DND-41 (cell line): ENCODE data around the gene TMEM164.

Experiments used
- ATAC-seq: fragments of 200-7000 bp; cut with Tn5 transposase; 3 replicates; pipeline ENCODE4 v1.9.1; 2021; ENCODE audit warnings: low read depth; ENCODE audit not compliant: insufficient read depth
- DNase-seq: peaks from one replicate; pipeline ENCODE4 v3.0.0-alpha.2; 2020
- H2AFZ ChIP-seq: 2 replicates; pipeline ENCODE4 v1.6.0; 2012; ENCODE audit warnings: low read depth, low read length
- H3K27ac ChIP-seq: 2 replicates; pipeline ENCODE4 v1.5.1; 2012; ENCODE audit warnings: low read length, inconsistent platforms
- H3K27me3 ChIP-seq: fragments of 200-600 bp; sonication (generic); 2 replicates; pipeline ENCODE4 v1.6.0; 2012; ENCODE audit warnings: low read length, mild to moderate bottlenecking, inconsistent platforms; ENCODE audit not compliant: insufficient read depth, poor library complexity
- H3K36me3 ChIP-seq: 2 replicates; pipeline ENCODE4 v1.5.1; 2012; ENCODE audit warnings: low read length, inconsistent platforms; ENCODE audit not compliant: insufficient read depth
- H3K4me1 ChIP-seq: 2 replicates; pipeline ENCODE4 v1.5.1; 2012; ENCODE audit warnings: mild to moderate bottlenecking, low read length; ENCODE audit not compliant: insufficient read depth
- H3K4me2 ChIP-seq: 2 replicates; pipeline ENCODE4 v1.6.0; 2012; ENCODE audit warnings: mild to moderate bottlenecking, moderate library complexity, low read length, inconsistent platforms; ENCODE audit not compliant: insufficient read depth
- H3K4me3 ChIP-seq, 2 experiments: fragments of 200-600 bp in 1 of 2; shearing (Covaris generic) in 1 of 2; 2 replicates each; pipeline ENCODE4 v1.5.1; 2012 to 2016; ENCODE audit warnings: inconsistent platforms in 2 of 2, low read length in 2 of 2, mild to moderate bottlenecking in 2 of 2, low read depth in 1 of 2, moderate library complexity in 1 of 2
- H3K79me2 ChIP-seq: 2 replicates; pipeline ENCODE4 v1.6.0; 2012; ENCODE audit warnings: low read length, inconsistent platforms; ENCODE audit not compliant: insufficient read depth
- H3K9ac ChIP-seq: 2 replicates; pipeline ENCODE4 v1.6.0; 2012; ENCODE audit warnings: low read depth, mild to moderate bottlenecking, inconsistent platforms, low read length, moderate library complexity
- H3K9me3 ChIP-seq: 2 replicates; pipeline ENCODE4 v1.5.1; 2012; ENCODE audit warnings: low read length, moderate library complexity, mild to moderate bottlenecking, inconsistent platforms; ENCODE audit not compliant: insufficient read depth, severe bottlenecking
- H4K20me1 ChIP-seq: 2 replicates; pipeline ENCODE4 v1.6.0; 2012; ENCODE audit warnings: low read length; ENCODE audit not compliant: insufficient read depth
- CTCF ChIP-seq: IDR thresholded peaks from 2 replicates; pipeline ENCODE4 v1.5.1; 2012; ENCODE audit warnings: borderline replicate concordance, low read length, moderate library complexity, mild to moderate bottlenecking; ENCODE audit not compliant: poor library complexity, severe bottlenecking; ENCODE audit errors: extremely low read depth
- EZH2 ChIP-seq: IDR thresholded peaks from 3 replicates; pipeline ENCODE4 v1.6.1; 2012; ENCODE audit warnings: borderline replicate concordance, low read depth, mild to moderate bottlenecking, moderate library complexity, low read length, inconsistent platforms; ENCODE audit not compliant: severe bottlenecking

Gene TMEM164

GRCh38 chrX:110004731-110005369 lies 1.9 kb downstream of the TMEM164 start:
- DNase-seq (no peak), ATAC-seq (no peak)
- TF ChIP-seq EZH2 = no peak
- TF ChIP-seq CTCF = no peak
- Histone ChIP-seq H3K9ac (no peak overlapping the region), H3K79me2 (peaks cover 12% of the 10 kb centered on the region), H3K9me3 (no peaks in the 10 kb centered on the region), H3K4me3 (no peak overlapping the region), H3K36me3 (0 out of 2 replicates have a peak, but pooled peaks cover 7% of the 10 kb centered on the region), H2AFZ (no peak overlapping the region), H3K27me3 (no peaks in the 10 kb centered on the region), H3K27ac (no peak overlapping the region), H4K20me1 (no peaks in the 10 kb centered on the region), H3K4me1 (peaks cover 29% of the 10 kb centered on the region), H3K4me2 (0 out of 2 replicates have a peak overlapping the region, but pooled peaks have one; percentile 79)

GRCh38 chrX:110006161-110006560 lies 3.2 kb downstream of the TMEM164 start:
- ATAC-seq = no peak
- Histone ChIP-seq H3K36me3 (0 out of 2 replicates have a peak, but pooled peaks cover 7% of the 10 kb centered on the region), H3K27ac (no peak overlapping the region), H3K27me3 (no peaks in the 10 kb centered on the region), H4K20me1 (no peaks in the 10 kb centered on the region), H2AFZ (no peak overlapping the region), H3K4me2 (no peak overlapping the region), H3K9me3 (no peaks in the 10 kb centered on the region), H3K4me1 (peaks cover 29% of the 10 kb centered on the region), H3K9ac (no peak overlapping the region), H3K79me2 (peaks cover 12% of the 10 kb centered on the region), H3K4me3 (no peak overlapping the region)
- TF ChIP-seq EZH2 (no peak), CTCF (no peak)
- no peak for DNase-seq

- Histone ChIP-seq H3K4me3 (no peak overlapping the region), H4K20me1 (no peaks in the 10 kb centered on the region), H3K27me3 (no peaks in the 10 kb centered on the region), H3K36me3 (0 out of 2 replicates have a peak, but pooled peaks cover 7% of the 10 kb centered on the region), H3K4me2 (no peak overlapping the region), H3K9me3 (no peaks in the 10 kb centered on the region), H3K4me1 (peaks cover 25% of the 10 kb centered on the region), H3K9ac (no peak overlapping the region), H3K79me2 (peaks cover 12% of the 10 kb centered on the region), H3K27ac (no peak overlapping the region), H2AFZ (no peak overlapping the region)
- DNase-seq = no peak
- TF ChIP-seq EZH2 (no peak), CTCF (no peak)
- ATAC-seq = no peak
Observed at GRCh38 chrX:110006821-110007375, 4.0 kb downstream of the TMEM164 start.
